ENCODE measurements around the gene SLC29A1.

- no peak for TF ChIP-seq CTCF (IDR thresholded peaks at IDR 0.05)
- TF ChIP-seq POLR2A (IDR thresholded peaks at IDR 0.05) = no peak
These were observed 15.4 kb downstream of the SLC29A1 start for GRCh38 chr6:44238687-44239350.
